ENCODE results near the gene DLG1. TPM values are rescaled to one million over a fixed set of nuclear protein-coding genes. Genes with fewer than 3 reads are reported as not detected.
A peak's percentile ranks its signal among the peaks of the same experiment; 100 is the strongest.

DLG1 gene
- total and polyA plus RNA-seq, 2 donors, result 37.6 to 40.4 TPM

DNA sequence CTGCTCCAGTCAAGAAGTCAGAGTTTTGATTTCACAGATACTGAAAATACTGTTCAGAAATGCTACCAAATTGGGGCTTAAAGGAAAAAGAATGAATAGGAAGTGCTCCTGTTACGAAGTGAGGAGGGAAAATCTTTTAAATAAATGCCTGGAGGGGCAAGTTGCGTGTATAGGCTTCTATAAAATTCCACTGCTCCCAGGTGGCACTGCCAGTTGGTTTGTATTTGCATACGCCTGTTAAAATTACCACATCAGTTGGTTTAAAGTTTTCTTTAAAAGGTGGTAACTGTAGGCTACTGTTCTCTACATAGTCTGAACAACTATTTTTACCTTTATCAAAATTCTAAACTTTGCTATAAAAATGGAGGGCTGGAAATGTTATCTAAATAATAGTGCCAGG is 123.5 kb downstream of the DLG1 start:
- peak in 1 of 9 donors; percentile 21 for DNase-seq (ENCODE audit: low read depth in 6 of 9, low spot score in 9 of 9)
- WGBS, result 37% methylated on average over 3 of the region's 3 CpGs

DNA sequence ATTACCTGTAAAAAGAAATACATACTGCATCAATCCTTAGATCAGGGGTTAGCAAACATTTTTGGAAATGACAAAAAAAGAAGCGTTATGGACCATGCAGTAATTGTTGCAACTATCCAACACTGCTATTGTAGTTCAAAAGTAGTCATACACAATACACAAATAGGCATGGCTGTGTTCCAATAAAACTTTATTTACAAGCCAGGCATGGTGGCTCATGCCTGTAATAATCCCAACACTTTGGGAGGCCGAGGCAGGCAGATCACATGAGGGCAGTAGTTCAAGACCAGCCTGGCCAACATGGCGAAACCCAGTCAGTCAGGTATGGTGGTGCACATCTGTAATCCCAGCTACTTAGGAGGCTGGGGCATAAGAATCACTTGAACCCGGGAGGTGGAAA is 124.8 kb downstream of the DLG1 start:
- Histone ChIP-seq H3K36me3 (ENCODE audit: control insufficient read depth in 2 of 2, insufficient read depth in 2 of 2, low read length in 1 of 2) (no peaks in the 10 kb centered on the region), H3K9me3 (ENCODE audit: control insufficient read depth in 2 of 2, insufficient read depth in 1 of 2, low read length in 1 of 2) (no peaks in the 10 kb centered on the region), H3K27me3 (ENCODE audit: control insufficient read depth in 2 of 2, insufficient read depth in 1 of 2, low read length in 1 of 2) (no peaks in the 10 kb centered on the region), H3K4me3 (ENCODE audit: low read length in 2 of 2) (no peak overlapping the region), H3K4me1 (ENCODE audit: control insufficient read depth in 2 of 2, insufficient read depth in 2 of 2, low read length in 2 of 2) (peaks cover 0 to 3% of the 10 kb centered on the region in 2 donors), H3K27ac (ENCODE audit: low read depth in 1 of 2, low read length in 1 of 2) (no peak overlapping the region)
- DNase-seq (ENCODE audit: low read depth in 6 of 9, low spot score in 9 of 9), result no peak
- WGBS, result over 99% methylated on average over 4 of the region's 4 CpGs

More for the DNA sequence above, 123.5 kb downstream of the DLG1 start:
- peaks cover 0 to 3% of the 10 kb centered on the region in 2 donors for H3K4me1 ChIP-seq (ENCODE audit: control insufficient read depth in 2 of 2, insufficient read depth in 2 of 2, low read length in 2 of 2)
- peak overlapping the region in 1 of 2 donors; percentile 13 for H3K27ac ChIP-seq (ENCODE audit: low read depth in 1 of 2, low read length in 1 of 2)
- no peaks in the 10 kb centered on the region for H3K9me3 ChIP-seq (ENCODE audit: control insufficient read depth in 2 of 2, insufficient read depth in 1 of 2, low read length in 1 of 2)
- no peak overlapping the region for H3K4me3 ChIP-seq (ENCODE audit: low read length in 2 of 2)
- no peaks in the 10 kb centered on the region for H3K36me3 ChIP-seq (ENCODE audit: control insufficient read depth in 2 of 2, insufficient read depth in 2 of 2, low read length in 1 of 2)
- H3K27me3 ChIP-seq (ENCODE audit: control insufficient read depth in 2 of 2, insufficient read depth in 1 of 2, low read length in 1 of 2), result no peaks in the 10 kb centered on the region

DNA sequence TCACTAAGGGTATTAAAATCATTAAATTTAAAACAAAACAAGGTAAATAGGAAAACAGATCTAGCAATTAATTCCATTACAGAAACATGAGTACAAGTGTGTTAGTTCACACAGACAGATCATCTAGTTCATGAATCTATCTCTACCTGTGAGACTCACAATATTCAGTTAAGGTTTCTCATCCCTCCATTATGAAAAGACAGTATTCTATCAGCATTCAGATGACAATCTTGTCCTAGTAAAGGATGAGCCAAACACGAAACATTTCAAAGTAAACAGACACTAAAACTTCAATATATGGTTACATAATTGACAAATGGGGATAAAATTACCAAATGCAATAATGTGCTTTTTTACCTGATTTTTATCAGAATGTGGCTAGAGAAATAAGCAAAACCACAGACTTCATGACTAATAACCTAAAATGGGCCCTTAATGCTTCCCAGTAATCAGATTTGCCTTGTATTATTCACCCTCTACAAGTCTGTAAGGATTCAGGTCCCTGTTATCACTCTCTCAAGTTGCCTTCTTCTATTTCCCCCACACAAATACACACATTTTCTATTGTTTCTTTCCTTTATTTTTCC is 126.8 kb downstream of the DLG1 start:
- Histone ChIP-seq H3K9me3 (ENCODE audit: control insufficient read depth in 2 of 2, insufficient read depth in 1 of 2, low read length in 1 of 2) (no peaks in the 10 kb centered on the region), H3K27me3 (ENCODE audit: control insufficient read depth in 2 of 2, insufficient read depth in 1 of 2, low read length in 1 of 2) (no peaks in the 10 kb centered on the region), H3K36me3 (ENCODE audit: control insufficient read depth in 2 of 2, insufficient read depth in 2 of 2, low read length in 1 of 2) (no peaks in the 10 kb centered on the region), H3K4me3 (ENCODE audit: low read length in 2 of 2) (no peak overlapping the region), H3K27ac (ENCODE audit: low read depth in 1 of 2, low read length in 1 of 2) (no peak overlapping the region), H3K4me1 (ENCODE audit: control insufficient read depth in 2 of 2, insufficient read depth in 2 of 2, low read length in 2 of 2) (peaks cover 0 to 3% of the 10 kb centered on the region in 2 donors)
- WGBS, result 63% methylated on average over 1 of the region's 1 CpG
- DNase-seq (ENCODE audit: low read depth in 6 of 9, low spot score in 9 of 9), result no peak

DNA sequence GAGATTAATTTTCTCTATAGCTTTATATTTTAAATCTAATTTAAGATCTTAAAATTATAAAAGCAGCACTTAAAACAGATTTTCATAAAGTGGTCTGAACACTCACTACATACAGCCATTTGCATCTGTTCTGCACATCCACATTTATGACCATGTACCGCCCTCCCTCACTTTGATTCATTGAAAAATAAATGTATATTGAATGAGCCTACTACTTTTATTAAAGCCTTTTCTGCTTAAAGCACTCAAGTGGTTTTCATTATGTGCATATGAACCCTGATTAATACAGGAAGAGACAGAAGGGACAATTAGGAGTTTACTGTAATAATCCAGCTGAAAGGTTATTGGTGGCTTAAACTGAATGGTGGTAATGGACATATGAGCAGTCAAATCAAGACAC is 129.4 kb downstream of the DLG1 start:
- Histone ChIP-seq H3K27ac (ENCODE audit: low read depth in 1 of 2, low read length in 1 of 2) (no peak overlapping the region), H3K9me3 (ENCODE audit: control insufficient read depth in 2 of 2, insufficient read depth in 1 of 2, low read length in 1 of 2) (no peaks in the 10 kb centered on the region), H3K4me3 (ENCODE audit: low read length in 2 of 2) (no peak overlapping the region), H3K36me3 (ENCODE audit: control insufficient read depth in 2 of 2, insufficient read depth in 2 of 2, low read length in 1 of 2) (peaks cover 0 to 2% of the 10 kb centered on the region in 2 donors), H3K4me1 (ENCODE audit: control insufficient read depth in 2 of 2, insufficient read depth in 2 of 2, low read length in 2 of 2) (no peaks in the 10 kb centered on the region), H3K27me3 (ENCODE audit: control insufficient read depth in 2 of 2, insufficient read depth in 1 of 2, low read length in 1 of 2) (no peaks in the 10 kb centered on the region)
- DNase-seq (ENCODE audit: low read depth in 6 of 9, low spot score in 9 of 9), result no peak
- WGBS, result 98% methylated on average over 1 of the region's 1 CpG

DNA sequence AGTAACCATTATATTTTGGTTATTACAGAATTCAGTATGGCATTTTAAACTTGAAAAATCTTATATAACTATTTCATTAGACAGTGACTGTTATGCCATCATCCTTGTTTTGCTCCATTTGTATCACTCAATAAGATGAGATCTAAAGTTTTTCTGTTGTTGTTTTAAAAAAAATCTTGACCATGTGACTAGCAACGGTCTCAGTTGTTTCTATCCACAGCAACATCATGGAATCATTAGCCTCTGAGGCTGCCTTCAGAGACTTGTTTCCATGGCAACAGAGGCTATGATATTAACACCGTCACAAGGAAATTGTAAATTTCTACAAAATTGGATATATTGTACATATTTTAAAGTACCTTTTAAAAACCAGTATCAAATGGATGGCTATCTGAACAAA is 129.8 kb downstream of the DLG1 start:
- WGBS, result 92% methylated on average over 2 of the region's 2 CpGs

DNA sequence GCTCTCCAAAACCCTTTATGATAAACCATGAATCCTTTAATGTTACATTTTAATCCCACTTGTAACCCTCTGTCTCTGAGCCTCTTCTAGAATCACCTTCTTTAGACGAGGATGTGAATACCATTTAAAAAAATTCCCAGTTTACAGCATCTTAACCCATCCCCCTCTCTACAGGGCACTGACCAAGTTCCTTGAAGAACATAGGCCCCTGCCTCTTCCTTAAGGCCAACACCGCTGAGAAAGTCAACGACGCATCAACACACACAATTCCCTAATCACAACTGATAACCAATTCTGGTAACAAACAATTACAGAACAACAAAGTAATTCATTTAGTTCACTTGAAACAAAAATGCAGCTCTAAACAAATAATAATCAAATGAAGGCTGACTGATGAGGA is 130.3 kb downstream of the DLG1 start:
- Histone ChIP-seq H3K9me3 (ENCODE audit: control insufficient read depth in 2 of 2, insufficient read depth in 1 of 2, low read length in 1 of 2) (no peaks in the 10 kb centered on the region), H3K36me3 (ENCODE audit: control insufficient read depth in 2 of 2, insufficient read depth in 2 of 2, low read length in 1 of 2) (peaks cover 0 to 2% of the 10 kb centered on the region in 2 donors), H3K27ac (ENCODE audit: low read depth in 1 of 2, low read length in 1 of 2) (no peak overlapping the region), H3K27me3 (ENCODE audit: control insufficient read depth in 2 of 2, insufficient read depth in 1 of 2, low read length in 1 of 2) (no peaks in the 10 kb centered on the region), H3K4me1 (ENCODE audit: control insufficient read depth in 2 of 2, insufficient read depth in 2 of 2, low read length in 2 of 2) (no peaks in the 10 kb centered on the region), H3K4me3 (ENCODE audit: low read length in 2 of 2) (no peak overlapping the region)
- DNase-seq (ENCODE audit: low read depth in 6 of 9, low spot score in 9 of 9), result no peak
- 97% methylated on average over 4 of the region's 4 CpGs for WGBS

More for the DNA sequence above, 129.8 kb downstream of the DLG1 start:
- no peak for DNase-seq (ENCODE audit: low read depth in 6 of 9, low spot score in 9 of 9)
- Histone ChIP-seq H3K36me3 (ENCODE audit: control insufficient read depth in 2 of 2, insufficient read depth in 2 of 2, low read length in 1 of 2) (peaks cover 0 to 2% of the 10 kb centered on the region in 2 donors), H3K9me3 (ENCODE audit: control insufficient read depth in 2 of 2, insufficient read depth in 1 of 2, low read length in 1 of 2) (no peaks in the 10 kb centered on the region), H3K4me3 (ENCODE audit: low read length in 2 of 2) (no peak overlapping the region), H3K27me3 (ENCODE audit: control insufficient read depth in 2 of 2, insufficient read depth in 1 of 2, low read length in 1 of 2) (no peaks in the 10 kb centered on the region), H3K27ac (ENCODE audit: low read depth in 1 of 2, low read length in 1 of 2) (no peak overlapping the region), H3K4me1 (ENCODE audit: control insufficient read depth in 2 of 2, insufficient read depth in 2 of 2, low read length in 2 of 2) (no peaks in the 10 kb centered on the region)

DNA sequence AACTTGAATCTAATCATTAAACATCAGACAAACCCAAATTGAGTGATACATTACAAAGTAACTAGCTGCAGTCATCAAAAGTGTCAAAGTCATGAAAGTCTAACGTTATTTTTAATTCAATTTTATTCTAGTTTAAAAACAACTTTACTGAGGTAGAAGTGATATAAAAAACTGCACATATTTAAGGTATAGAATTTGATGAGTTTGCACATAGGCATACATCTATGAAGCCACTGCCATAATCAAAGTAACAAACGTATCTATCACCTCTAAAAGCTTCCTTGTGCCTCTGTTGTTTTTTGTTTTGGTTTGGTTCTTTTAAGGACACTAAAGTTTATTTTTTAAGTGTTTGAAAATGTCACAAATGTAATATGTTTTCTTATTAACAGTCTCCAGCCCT is 130.9 kb downstream of the DLG1 start:
- H3K27ac ChIP-seq (ENCODE audit: low read depth in 1 of 2, low read length in 1 of 2), result no peak overlapping the region
- WGBS, result 96% methylated on average over 2 of the region's 2 CpGs
- no peak overlapping the region for H3K4me3 ChIP-seq (ENCODE audit: low read length in 2 of 2)
- H3K4me1 ChIP-seq (ENCODE audit: control insufficient read depth in 2 of 2, insufficient read depth in 2 of 2, low read length in 2 of 2), result no peaks in the 10 kb centered on the region
- H3K36me3 ChIP-seq (ENCODE audit: control insufficient read depth in 2 of 2, insufficient read depth in 2 of 2, low read length in 1 of 2), result peaks cover 0 to 2% of the 10 kb centered on the region in 2 donors
- H3K9me3 ChIP-seq (ENCODE audit: control insufficient read depth in 2 of 2, insufficient read depth in 1 of 2, low read length in 1 of 2), result no peaks in the 10 kb centered on the region
- no peak for DNase-seq (ENCODE audit: low read depth in 6 of 9, low spot score in 9 of 9)
- H3K27me3 ChIP-seq (ENCODE audit: control insufficient read depth in 2 of 2, insufficient read depth in 1 of 2, low read length in 1 of 2), result no peaks in the 10 kb centered on the region

DNA sequence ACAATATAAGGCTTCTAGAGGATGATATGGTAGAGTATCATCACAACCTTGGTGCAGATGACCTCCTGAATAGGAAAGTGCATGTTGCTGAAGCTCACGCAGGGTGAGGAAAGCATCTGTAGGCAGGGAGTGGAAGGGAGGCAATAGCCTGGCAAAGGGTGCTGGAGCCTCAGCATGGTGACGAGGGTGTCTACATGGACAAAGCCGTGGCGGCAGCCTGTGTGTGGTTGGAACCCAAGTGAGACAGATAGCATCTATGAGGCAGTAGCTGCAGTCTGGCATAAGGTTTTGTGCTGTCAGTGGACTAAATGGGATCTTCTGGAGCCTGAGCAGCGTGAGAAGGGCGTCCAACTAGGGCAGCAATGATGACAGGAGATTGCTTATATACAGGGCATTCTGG is 132.5 kb downstream of the DLG1 start:
- Histone ChIP-seq H3K27me3 (ENCODE audit: control insufficient read depth in 2 of 2, insufficient read depth in 1 of 2, low read length in 1 of 2) (no peaks in the 10 kb centered on the region), H3K4me3 (ENCODE audit: low read length in 2 of 2) (no peak overlapping the region), H3K9me3 (ENCODE audit: control insufficient read depth in 2 of 2, insufficient read depth in 1 of 2, low read length in 1 of 2) (no peaks in the 10 kb centered on the region), H3K27ac (ENCODE audit: low read depth in 1 of 2, low read length in 1 of 2) (no peak overlapping the region), H3K4me1 (ENCODE audit: control insufficient read depth in 2 of 2, insufficient read depth in 2 of 2, low read length in 2 of 2) (no peaks in the 10 kb centered on the region), H3K36me3 (ENCODE audit: control insufficient read depth in 2 of 2, insufficient read depth in 2 of 2, low read length in 1 of 2) (peaks cover 0 to 2% of the 10 kb centered on the region in 2 donors)
- no peak for DNase-seq (ENCODE audit: low read depth in 6 of 9, low spot score in 9 of 9)
- 97% methylated on average over 6 of the region's 6 CpGs for WGBS

DNA sequence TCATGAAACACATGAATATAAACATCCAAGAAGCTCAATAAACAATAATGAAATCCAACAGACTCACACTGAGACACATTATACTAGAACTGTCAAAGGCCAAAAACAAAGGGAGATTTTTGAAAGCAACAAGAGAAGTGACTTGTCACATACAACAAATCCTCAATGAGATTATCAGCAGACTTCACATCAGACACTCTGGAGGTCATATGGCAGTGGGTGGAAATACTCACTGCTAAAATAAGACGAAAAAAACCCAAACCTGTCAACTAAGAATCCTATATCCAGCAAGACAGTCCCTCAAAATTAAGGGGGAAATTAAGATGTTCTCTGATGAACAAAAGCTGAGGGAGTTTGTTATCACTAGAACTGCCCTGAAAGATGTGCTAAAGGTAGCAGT is 143.4 kb downstream of the DLG1 start:
- Histone ChIP-seq H3K4me1 (ENCODE audit: control insufficient read depth in 2 of 2, insufficient read depth in 2 of 2, low read length in 2 of 2) (no peaks in the 10 kb centered on the region), H3K27me3 (ENCODE audit: control insufficient read depth in 2 of 2, insufficient read depth in 1 of 2, low read length in 1 of 2) (no peaks in the 10 kb centered on the region), H3K36me3 (ENCODE audit: control insufficient read depth in 2 of 2, insufficient read depth in 2 of 2, low read length in 1 of 2) (peaks cover 3 to 11% of the 10 kb centered on the region in 2 donors), H3K4me3 (ENCODE audit: low read length in 2 of 2) (no peak overlapping the region), H3K9me3 (ENCODE audit: control insufficient read depth in 2 of 2, insufficient read depth in 1 of 2, low read length in 1 of 2) (peaks cover 0 to 4% of the 10 kb centered on the region in 2 donors), H3K27ac (ENCODE audit: low read depth in 1 of 2, low read length in 1 of 2) (no peak overlapping the region)
- 92% methylated on average over 1 of the region's 1 CpG for WGBS
- no peak for DNase-seq (ENCODE audit: low read depth in 6 of 9, low spot score in 9 of 9)

Data from thymus (tissue), 11 donors.